HepG2 (cell line): Measurements from ENCODE around the gene MEMO1. TPM values are rescaled to one million over a fixed set of nuclear protein-coding genes. Genes with fewer than 3 reads are reported as not detected.
A peak's percentile ranks its signal among the peaks of the same experiment; 100 is the strongest.

Experiments
- ARNT2 ChIP-seq: sonication (generic); formaldehyde crosslinking; IDR thresholded peaks from 2 replicates; pipeline ENCODE4 v1.8.0; 2022; ENCODE audit warnings: mild to moderate bottlenecking, low read depth, missing genetic modification reagents, moderate library complexity
- ERF ChIP-seq: IDR thresholded peaks from 2 replicates; pipeline ENCODE4 v1.6.1; 2018; ENCODE audit warnings: missing biosample characterization, missing genetic modification reagents
- ESRRA ChIP-seq: sonication (generic); formaldehyde crosslinking; IDR thresholded peaks from 2 replicates; pipeline ENCODE4 v1.5.1; 2020; ENCODE audit warnings: mild to moderate bottlenecking, low read depth, missing genetic modification reagents
- HDAC6 ChIP-seq: fragments of 200-600 bp; sonication (generic); IDR thresholded peaks from 2 replicates; pipeline ENCODE4 v1.7.0; 2017; ENCODE audit warnings: mild to moderate bottlenecking, antibody characterized with exemption, low read length, low read depth
- HOXA5 ChIP-seq: sonication (generic); formaldehyde crosslinking; IDR thresholded peaks from 2 replicates; pipeline ENCODE4 v1.4.0; 2020; ENCODE audit warnings: missing genetic modification reagents
- HOXA7 ChIP-seq: sonication (generic); formaldehyde crosslinking; IDR thresholded peaks from 2 replicates; pipeline ENCODE4 v1.8.1; 2022; ENCODE audit warnings: mild to moderate bottlenecking, missing genetic modification reagents, moderate library complexity
- MBD4 ChIP-seq: IDR thresholded peaks from 2 replicates; pipeline ENCODE4 v1.6.1; 2012; ENCODE audit warnings: low read length, inconsistent platforms, borderline replicate concordance
- MNT ChIP-seq: fragments of 450-650 bp; IDR thresholded peaks from 2 replicates; pipeline ENCODE4 v1.6.1; 2016
- PHF5A ChIP-seq: IDR thresholded peaks from one replicate; pipeline ENCODE4 v1.6.1; 2018; ENCODE audit warnings: low read depth, missing genetic modification reagents; ENCODE audit not compliant: unreplicated experiment
- RBFOX2 ChIP-seq: fragments of 200-400 bp; formaldehyde crosslinking; IDR thresholded peaks from 2 replicates; pipeline ENCODE4 v1.6.1; 2017; ENCODE audit warnings: low read depth, mild to moderate bottlenecking, low read length
- REXO4 ChIP-seq: sonication (generic); formaldehyde crosslinking; IDR thresholded peaks from 2 replicates; pipeline ENCODE4 v1.8.0; 2022; ENCODE audit warnings: missing genetic modification reagents, mild to moderate bottlenecking, borderline replicate concordance
- TAF1 ChIP-seq: sonication (generic); formaldehyde crosslinking; IDR thresholded peaks from 2 replicates; pipeline ENCODE4 v1.4.0; 2020; ENCODE audit warnings: missing genetic modification reagents
- TBX2 ChIP-seq: sonication (generic); formaldehyde crosslinking; IDR thresholded peaks from 2 replicates; pipeline ENCODE4 v1.5.0; 2020; ENCODE audit warnings: missing genetic modification reagents, mild to moderate bottlenecking, borderline replicate concordance
- ZBTB7A ChIP-seq: sonication (generic); formaldehyde crosslinking; IDR thresholded peaks from 2 replicates; pipeline ENCODE4 v1.8.0; 2022; ENCODE audit warnings: mild to moderate bottlenecking, missing genetic modification reagents
- ZFYVE20 ChIP-seq: sonication (generic); formaldehyde crosslinking; IDR thresholded peaks from 2 replicates; pipeline ENCODE4 v1.8.0; 2023; ENCODE audit warnings: low read depth, mild to moderate bottlenecking, moderate library complexity, missing genetic modification reagents, borderline replicate concordance
- ZMYM3 ChIP-seq: sonication (generic); formaldehyde crosslinking; IDR thresholded peaks from 2 replicates; pipeline ENCODE4 v1.5.1; 2020; ENCODE audit warnings: mild to moderate bottlenecking, missing genetic modification reagents
- ZNF224 ChIP-seq: sonication (generic); formaldehyde crosslinking; IDR thresholded peaks from 2 replicates; pipeline ENCODE4 v1.5.0; 2020; ENCODE audit warnings: mild to moderate bottlenecking, missing genetic modification reagents
- ZNF44 ChIP-seq: sonication (generic); formaldehyde crosslinking; IDR thresholded peaks from 2 replicates; pipeline ENCODE4 v1.5.1; 2020; ENCODE audit warnings: mild to moderate bottlenecking, missing genetic modification reagents
- ZNF484 ChIP-seq: sonication (generic); formaldehyde crosslinking; IDR thresholded peaks from 2 replicates; pipeline ENCODE4 v1.5.1; 2020; ENCODE audit warnings: mild to moderate bottlenecking, low read depth, missing genetic modification reagents, borderline replicate concordance
- ZNF619 ChIP-seq: sonication (generic); formaldehyde crosslinking; IDR thresholded peaks from 2 replicates; pipeline ENCODE4 v1.4.0; 2020; ENCODE audit warnings: mild to moderate bottlenecking, missing genetic modification reagents
- ZNF777 ChIP-seq: sonication (generic); formaldehyde crosslinking; IDR thresholded peaks from 2 replicates; pipeline ENCODE4 v1.4.0; 2020; ENCODE audit warnings: missing genetic modification reagents
- ZSCAN9 ChIP-seq: IDR thresholded peaks from 2 replicates; pipeline ENCODE4 v1.6.1; 2016; ENCODE audit warnings: borderline replicate concordance
- polyA plus RNA-seq, 8 experiments: library from polyadenylated mRNA; depleted of rRNA in 3 of 8; stranded (reverse) in 7 of 8; unstranded in 1 of 8; fragments of >200 nt; fragmentation: Illumina TruSeq in 4 of 8; extraction: Trizol in 4 of 8; gene quantifications; 2 replicates each; pipeline versions ENCODE4 v1.2.1 to v1.2.3, GENCODE V29; 2011 to 2016; ENCODE audit warnings: low read depth in 4 of 8, missing spikeins in 1 of 8, mixed read lengths in 1 of 8; ENCODE audit not compliant: insufficient read depth in 1 of 8
- total RNA-seq, 5 experiments: library from RNA; depleted of rRNA; stranded (reverse); fragments of >200 nt; fragmentation: Illumina TruSeq; extraction: Trizol; gene quantifications; 2 replicates each; pipeline ENCODE4 v1.2.3, GENCODE V29; 2016; ENCODE audit warnings: low read depth in 1 of 5
- TF ChIP-seq, protein P1 (sequence below): sonication (generic); formaldehyde crosslinking; IDR thresholded peaks from 2 replicates; pipeline ENCODE4 v1.9.0; 2022; ENCODE audit warnings: low read depth, missing genetic modification reagents
- TF ChIP-seq, protein P2 (sequence below): sonication (generic); formaldehyde crosslinking; conservative IDR thresholded peaks from 2 replicates; pipeline ENCODE4 v1.8.0; 2022; ENCODE audit warnings: missing genetic modification reagents

MEMO1 gene
- total and polyA plus RNA-seq, 2 of the 13 experiments (the other 11 are each of a cell fraction or from before 2014, with no cell fraction given), result 69.8 to 81.6 TPM

DNA sequence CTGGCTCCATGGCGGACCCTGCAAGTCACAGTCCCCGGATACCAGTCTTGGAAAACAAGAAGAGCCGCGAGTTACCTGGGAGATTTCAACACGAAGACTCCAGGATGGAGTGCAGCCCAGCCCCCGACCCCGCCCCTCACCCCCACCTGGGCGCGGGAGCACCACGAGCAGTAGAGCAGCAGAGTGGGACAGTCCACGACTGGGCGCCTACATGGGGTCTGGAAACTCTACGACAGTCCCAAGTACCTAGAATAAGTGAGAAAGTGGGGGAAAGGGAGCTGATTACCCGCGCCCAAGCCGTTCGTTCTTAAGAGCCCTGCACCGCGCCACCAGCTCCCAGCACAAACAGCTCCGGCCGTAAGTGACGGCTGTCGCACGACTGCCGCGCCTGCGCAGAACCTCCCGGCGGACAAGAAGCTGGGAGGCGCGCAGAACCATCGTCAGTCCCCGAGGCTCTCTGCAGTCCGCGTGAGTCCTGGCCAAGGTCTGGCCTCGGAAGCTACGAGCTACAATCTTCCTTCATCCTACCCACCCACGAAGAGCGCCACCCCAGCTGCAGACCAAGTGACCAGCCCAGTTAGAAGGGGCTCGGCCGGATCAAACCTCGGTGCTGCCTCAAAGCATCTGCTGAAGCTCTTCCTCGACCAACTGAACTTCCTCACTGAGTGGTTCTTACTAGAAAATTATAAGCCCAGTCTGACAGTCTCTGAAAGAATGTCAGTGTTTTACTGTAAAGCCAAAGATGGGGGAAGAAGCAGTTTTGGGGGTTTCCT, 28.8 kb upstream of the MEMO1 start, which contains the start of gene DPY30 (continued):
- TF ChIP-seq ZNF484 (CRISPR knock-in tag) (no peak; the same call in 1 of the 2 replicates), MNT (0 out of 2 replicates have a peak, but pooled peaks have one; percentile 14), ZSCAN9 (CRISPR knock-in tag) (peak; percentile 78), TBX2 (CRISPR knock-in tag) (peak; percentile 84), RBFOX2 (peak; percentile 96), HOXA7 (CRISPR knock-in tag) (no peak), ESRRA (CRISPR knock-in tag) (peak; percentile 47; the same call in 1 of the 2 replicates), ZFYVE20 (CRISPR knock-in tag) (no peak), PHF5A (peak; percentile 74), REXO4 (CRISPR knock-in tag) (no peak), ZNF619 (CRISPR knock-in tag) (peak; percentile 90; the same call in 1 of the 2 replicates), HDAC6 (no peak), ERF (CRISPR knock-in tag) (peak; percentile 93), TAF1 (CRISPR knock-in tag) (peak; percentile 97), ZBTB7A (no peak), ARNT2 (CRISPR knock-in tag) (peak; percentile 93), HOXA5 (CRISPR knock-in tag) (peak; percentile 76; the same call in 1 of the 2 replicates), ZNF224 (no peak), ZMYM3 (peak; percentile 81), MBD4 (no peak), ZNF44 (no peak; the same call in 1 of the 2 replicates), ZNF777 (CRISPR knock-in tag) (no peak)
- TF ChIP-seq, protein P1, sequence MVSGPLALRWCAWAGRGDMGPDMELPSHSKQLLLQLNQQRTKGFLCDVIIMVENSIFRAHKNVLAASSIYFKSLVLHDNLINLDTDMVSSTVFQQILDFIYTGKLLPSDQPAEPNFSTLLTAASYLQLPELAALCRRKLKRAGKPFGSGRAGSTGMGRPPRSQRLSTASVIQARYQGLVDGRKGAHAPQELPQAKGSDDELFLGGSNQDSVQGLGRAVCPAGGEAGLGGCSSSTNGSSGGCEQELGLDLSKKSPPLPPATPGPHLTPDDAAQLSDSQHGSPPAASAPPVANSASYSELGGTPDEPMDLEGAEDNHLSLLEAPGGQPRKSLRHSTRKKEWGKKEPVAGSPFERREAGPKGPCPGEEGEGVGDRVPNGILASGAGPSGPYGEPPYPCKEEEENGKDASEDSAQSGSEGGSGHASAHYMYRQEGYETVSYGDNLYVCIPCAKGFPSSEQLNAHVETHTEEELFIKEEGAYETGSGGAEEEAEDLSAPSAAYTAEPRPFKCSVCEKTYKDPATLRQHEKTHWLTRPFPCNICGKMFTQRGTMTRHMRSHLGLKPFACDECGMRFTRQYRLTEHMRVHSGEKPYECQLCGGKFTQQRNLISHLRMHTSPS (CRISPR knock-in tag), result no peak
- TF ChIP-seq, protein P2, sequence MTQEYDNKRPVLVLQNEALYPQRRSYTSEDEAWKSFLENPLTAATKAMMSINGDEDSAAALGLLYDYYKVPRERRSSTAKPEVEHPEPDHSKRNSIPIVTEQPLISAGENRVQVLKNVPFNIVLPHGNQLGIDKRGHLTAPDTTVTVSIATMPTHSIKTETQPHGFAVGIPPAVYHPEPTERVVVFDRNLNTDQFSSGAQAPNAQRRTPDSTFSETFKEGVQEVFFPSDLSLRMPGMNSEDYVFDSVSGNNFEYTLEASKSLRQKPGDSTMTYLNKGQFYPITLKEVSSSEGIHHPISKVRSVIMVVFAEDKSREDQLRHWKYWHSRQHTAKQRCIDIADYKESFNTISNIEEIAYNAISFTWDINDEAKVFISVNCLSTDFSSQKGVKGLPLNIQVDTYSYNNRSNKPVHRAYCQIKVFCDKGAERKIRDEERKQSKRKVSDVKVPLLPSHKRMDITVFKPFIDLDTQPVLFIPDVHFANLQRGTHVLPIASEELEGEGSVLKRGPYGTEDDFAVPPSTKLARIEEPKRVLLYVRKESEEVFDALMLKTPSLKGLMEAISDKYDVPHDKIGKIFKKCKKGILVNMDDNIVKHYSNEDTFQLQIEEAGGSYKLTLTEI (CRISPR knock-in tag), result no peak
